EH (cell line): ENCODE data around the gene TMCO4.

Experiments used
- DNase-seq: peaks from one replicate; pipeline ENCODE4 v3.0.0-alpha.2; 2015; ENCODE audit warnings: low read depth

The TMCO4 gene

GRCh38 chr1:19749685-19750084 is 50.0 kb downstream of the TMCO4 start:
- DNase-seq: no peak

DNA sequence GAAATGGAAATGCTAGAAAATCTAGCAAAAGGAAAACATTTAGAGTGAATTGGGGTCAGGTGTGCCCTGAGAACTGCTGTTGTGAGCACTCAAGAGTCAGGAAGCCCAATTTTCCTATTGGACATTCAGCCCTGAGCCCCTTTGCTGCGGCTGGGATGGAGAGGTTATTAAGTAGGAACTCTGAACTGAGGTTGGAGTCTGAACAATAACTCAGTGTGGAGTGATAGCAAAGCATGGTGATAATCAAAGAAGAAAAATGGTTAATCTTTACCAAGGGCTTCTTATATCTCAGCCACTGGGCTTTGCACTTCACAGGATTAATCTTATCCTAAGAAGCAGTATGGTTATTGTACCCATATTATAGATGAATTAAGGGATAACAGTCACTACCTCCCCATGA is 52.0 kb downstream of the TMCO4 start:
- DNase-seq: no peak

GRCh38 chr1:19744886-19745285 is 54.8 kb downstream of the TMCO4 start:
- no peak for DNase-seq

- peak; percentile 27 for DNase-seq
These were observed 55.4 kb downstream of the TMCO4 start for GRCh38 chr1:19744335-19744743.

- no peak for DNase-seq
These were observed 55.9 kb downstream of the TMCO4 start for GRCh38 chr1:19743793-19744192.

- DNase-seq: no peak
These were observed 56.5 kb downstream of the TMCO4 start for GRCh38 chr1:19743180-19743579.

- DNase-seq: no peak
These were observed 60.1 kb downstream of the TMCO4 start for GRCh38 chr1:19739628-19740027.

GRCh38 chr1:19738669-19739068 is 61.0 kb downstream of the TMCO4 start:
- no peak for DNase-seq

DNA sequence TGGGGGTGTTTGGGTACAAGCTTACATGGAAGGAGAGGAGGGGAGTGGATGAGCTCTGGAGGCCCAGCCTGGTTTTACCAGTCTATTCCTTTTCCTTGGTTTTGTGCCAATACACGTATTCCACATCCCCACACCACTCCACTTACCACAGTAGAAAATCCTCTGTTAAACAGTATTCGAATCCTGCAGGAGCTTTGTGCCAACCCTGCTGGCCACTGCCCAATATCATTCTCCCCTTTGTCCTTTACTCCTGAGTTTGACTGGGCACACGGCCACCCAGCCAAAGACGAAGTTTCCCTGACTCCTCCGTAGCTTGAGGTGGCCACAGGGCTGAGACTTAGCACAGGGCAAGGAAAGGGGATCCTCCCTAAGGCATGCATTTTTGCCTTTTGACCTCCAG is 61.6 kb downstream of the TMCO4 start:
- no peak for DNase-seq

DNA sequence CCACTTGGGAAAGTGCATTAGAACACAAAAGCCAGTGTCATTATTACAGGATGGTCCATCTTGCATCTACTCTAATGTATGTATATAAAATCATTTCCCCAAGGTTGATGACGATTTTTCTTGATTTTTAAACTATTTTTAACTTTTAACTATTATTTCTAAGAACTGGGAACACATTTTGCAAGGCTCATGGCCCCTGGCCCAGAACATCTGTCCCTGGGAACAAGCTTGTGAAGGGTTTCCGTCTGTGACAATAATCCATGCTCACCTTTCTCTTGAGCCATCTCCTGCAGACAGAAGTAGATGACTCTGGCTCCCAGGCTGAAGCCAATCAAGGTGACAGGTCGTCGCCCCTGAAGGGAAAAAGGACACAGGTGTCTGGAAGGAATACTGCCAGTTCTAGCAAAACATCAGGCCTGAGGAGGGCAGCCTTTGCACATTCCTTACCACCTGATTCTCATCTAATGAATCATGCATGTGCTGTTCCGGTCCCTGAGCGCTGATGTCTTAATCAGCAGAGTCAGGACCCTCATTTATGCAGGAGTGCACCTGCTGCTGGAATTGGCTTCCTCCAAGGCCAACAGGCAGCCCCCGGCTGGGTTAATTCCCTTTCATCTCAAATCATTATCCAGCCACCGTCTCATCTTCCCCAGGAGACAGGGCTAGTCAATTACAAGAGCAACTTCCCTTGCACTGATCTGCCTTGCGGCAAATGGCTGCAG is 62.5 kb downstream of the TMCO4 start:
- DNase-seq: peak; percentile 42

DNA sequence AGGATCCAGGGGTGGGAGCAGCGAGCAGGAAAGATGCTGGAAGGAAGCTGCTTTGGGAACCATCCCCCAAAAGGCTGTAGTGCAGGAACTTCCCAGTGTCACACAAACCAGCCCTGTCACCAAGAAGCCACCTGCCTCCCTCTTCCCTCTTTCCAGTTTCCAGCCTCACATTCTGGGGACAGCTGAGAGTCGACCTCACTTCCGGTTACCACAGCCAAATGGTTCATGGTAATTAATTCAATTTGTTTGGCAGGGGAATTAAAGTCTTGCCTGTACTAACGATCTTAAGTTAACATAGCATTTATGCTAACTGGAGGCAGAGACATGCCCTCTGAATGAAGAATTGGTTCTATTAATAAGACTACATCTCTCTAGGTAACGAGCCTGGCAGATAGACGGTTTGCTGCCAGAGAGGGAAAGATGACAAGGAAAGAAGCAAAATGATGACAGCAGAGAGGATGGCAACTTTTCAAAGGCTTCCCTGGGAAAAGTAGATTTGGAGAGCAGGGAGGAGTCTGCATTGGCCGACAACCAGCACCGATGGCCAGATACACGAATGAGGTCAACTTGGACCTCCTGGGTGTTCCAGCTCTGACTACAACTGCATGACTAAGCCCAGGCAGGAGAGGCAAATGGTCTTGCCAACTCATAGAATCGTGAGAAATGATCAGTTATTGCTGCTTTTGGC is 64.1 kb downstream of the TMCO4 start:
- DNase-seq: peak; percentile 98

DNA sequence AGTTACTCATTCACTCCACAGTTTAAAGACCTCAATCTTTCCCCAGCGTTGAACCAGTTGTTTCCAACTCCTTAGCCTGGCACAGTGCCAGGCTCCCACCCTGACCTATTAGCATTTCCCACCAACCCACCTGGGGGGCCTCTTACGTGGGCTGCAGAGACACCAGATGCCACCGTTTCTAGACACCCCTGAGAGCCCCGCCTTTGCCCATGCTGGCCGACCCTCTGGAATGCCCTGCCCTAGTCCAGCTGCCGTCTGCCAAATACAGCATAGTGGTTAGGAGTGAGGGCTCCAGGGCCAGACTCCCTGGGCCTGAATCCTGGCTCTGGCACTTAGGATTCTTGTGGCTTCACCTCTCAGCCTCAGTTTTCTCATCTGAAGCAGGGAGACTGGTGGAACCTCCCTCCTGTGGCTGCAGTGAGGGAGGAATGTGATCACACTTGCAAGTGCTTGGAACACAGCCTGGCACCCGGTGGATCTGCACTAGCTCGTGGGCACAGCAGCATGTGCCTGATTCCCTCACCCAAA is 65.2 kb downstream of the TMCO4 start:
- peak; percentile 73 for DNase-seq

DNA sequence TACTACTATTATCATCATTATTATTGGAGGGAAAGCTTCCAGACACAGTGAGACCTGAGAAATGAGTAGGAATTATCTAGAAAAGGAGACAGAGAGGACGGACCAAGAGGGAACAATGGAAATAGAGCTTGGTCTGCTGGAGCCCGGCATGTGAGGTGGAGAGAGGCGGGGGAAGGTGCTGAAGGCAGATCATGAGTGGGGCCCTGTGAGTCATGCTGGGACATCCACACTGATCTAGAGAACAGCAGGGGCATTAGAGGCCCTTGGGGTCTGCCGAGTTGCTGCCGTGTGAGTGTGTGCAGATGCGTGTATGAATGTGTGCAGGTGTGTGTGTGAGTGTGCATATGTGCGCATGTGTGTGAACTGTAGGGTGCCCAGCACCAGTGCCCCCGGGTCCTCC is 65.7 kb downstream of the TMCO4 start:
- no peak for DNase-seq

DNA sequence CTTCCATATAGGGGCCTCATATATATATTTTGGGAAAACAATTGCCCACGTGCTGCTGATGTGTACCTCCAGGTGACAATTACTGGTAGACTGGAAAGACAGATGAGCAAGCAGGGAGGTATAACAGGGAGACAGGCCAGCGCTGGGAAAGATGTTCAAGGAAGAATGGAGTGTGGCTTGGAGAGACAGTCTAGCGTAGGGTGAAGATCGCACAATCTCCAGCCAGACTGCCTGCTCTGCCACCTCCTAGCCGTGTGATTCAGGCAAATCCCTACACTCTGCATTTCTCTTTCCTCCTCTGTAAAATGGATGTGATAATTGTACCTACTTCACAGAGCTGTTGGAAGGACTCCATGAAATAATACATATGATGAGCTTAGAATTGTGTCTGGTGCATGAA is 66.1 kb downstream of the TMCO4 start:
- DNase-seq: no peak

GRCh38 chr1:19731311-19731821 is 68.3 kb downstream of the TMCO4 start:
- DNase-seq: no peak

DNA sequence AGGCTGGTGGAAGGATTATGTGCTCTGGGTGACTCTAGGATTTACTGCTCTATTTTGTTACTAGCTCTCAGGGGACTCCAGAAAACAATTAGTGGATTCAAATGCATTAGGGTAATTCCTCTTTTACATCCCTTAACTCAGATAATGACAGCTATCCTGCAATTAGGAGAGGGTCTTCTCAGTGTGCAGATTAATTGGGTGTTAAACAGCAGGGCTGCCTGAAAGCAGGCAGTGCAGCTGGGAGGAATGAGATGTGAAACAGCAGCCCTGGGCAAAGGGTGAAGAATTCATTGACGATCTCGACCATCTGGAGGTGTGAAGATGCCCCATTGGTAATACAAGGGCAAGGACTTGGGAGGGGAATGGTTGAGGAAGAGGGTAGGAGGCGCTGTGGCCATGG is 68.9 kb downstream of the TMCO4 start:
- no peak for DNase-seq

GRCh38 chr1:19730232-19730631 is 69.5 kb downstream of the TMCO4 start:
- DNase-seq: no peak

- no peak for DNase-seq
These were observed 71.1 kb downstream of the TMCO4 start for GRCh38 chr1:19728413-19729145.

- no peak for DNase-seq
These were observed 74.1 kb downstream of the TMCO4 start for GRCh38 chr1:19725606-19726005.

- DNase-seq: no peak
These were observed 75.8 kb downstream of the TMCO4 start for GRCh38 chr1:19723874-19724273.

DNA sequence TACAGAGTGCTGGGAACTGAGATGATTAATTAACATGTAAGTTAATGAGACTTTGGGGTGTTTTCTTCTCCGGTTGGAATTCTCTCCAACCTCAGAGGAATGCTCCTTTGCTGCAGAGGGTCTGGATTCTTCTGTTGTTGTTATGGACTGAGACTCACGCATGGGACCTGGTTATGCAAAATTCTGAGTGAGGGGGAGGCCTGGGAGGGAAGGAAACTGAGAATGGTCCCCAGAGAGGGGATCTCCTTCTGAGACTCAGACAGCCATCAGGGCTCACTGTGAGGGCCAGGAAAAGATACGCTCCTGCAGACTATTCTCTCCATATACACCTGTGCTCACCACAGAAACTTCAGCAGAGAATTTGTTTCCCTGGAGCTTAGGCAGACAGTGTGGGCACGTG is 78.7 kb downstream of the TMCO4 start:
- no peak for DNase-seq

DNA sequence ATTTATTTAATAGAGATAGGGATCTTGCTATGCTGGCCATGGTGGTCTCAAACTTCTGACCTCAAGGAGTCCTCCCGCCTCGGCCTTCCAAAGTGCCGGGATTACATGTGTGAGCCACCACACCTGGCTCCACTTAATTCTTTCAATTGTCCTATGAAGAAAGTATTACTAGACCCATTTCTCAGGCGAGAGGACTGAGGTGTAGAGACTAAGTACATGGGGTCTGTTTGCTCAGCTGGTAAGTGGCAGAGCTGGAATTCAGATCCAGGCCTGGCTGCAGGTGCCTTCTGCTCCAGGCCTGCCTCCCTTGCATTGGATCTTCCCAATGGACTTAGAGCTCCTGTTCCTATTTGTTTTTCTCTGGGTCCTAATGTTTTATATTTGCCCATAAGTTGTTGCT is 79.5 kb downstream of the TMCO4 start:
- DNase-seq: no peak

DNA sequence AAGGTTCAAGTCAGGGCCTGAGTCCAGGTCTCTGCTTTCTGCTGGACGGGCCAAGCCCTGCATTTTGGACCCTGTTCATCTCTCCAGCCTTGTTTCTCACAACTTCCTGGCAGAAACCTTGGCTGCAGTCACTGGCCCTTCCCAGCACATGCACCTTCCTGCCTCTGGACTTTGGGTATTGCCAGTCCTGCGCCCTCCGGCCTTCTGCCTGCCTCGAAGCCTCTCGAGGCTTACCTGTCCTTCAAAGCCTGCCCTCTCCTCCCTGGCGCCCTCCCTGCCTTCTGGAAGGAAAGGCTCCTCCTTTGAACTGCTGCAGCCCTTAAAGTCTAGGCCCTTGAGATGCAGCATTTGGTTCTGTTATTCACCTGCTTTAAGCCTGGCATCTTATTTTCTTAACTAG is 82.2 kb downstream of the TMCO4 start:
- DNase-seq: no peak
